ENCODE results near the gene GMPS.

Gene GMPS

DNA sequence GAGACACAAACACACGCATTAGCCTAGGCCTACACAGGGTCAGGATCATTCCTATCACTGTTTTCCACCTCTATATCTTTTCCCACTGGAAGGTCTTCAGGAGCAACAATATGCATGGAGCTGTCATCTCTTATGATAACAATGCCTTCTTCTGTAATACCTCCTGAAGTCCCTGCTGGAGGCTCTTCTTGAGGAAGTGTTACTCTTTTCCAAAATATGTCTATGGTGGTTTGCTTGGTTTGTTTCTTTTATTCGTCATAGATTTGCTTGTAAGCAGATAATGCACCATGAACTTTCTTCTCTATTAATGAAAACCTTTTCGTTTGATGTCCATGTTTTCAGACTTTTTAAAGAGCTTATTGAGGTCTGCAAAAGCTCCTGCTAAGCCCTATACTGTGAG lies 109.3 kb downstream of the GMPS start:
- H3K4me3 ChIP-seq (ENCODE audit: low read length) = no peak overlapping the region
- no peak for DNase-seq (ENCODE audit: low read depth, low spot score)

DNA sequence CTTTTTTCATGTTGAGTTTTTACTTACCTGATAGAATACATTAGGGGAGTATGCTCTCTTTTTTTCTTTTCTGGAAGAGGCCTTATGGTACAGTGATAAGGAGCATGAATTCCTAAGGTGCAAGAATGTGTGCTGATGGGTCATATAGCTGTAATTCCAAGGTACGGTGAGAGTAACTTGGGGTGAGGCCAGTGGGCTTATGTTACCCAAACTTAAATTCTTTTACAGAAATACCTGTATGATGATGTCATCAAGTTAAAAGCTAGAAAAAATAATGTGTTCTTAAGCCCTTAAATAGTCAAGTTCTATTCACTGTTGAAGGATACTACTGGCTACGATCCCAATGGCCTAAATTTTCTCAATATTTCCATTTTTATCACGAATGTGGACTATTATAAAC lies 111.2 kb downstream of the GMPS start:
- DNase-seq (ENCODE audit: low read depth, low spot score) = no peak

DNA sequence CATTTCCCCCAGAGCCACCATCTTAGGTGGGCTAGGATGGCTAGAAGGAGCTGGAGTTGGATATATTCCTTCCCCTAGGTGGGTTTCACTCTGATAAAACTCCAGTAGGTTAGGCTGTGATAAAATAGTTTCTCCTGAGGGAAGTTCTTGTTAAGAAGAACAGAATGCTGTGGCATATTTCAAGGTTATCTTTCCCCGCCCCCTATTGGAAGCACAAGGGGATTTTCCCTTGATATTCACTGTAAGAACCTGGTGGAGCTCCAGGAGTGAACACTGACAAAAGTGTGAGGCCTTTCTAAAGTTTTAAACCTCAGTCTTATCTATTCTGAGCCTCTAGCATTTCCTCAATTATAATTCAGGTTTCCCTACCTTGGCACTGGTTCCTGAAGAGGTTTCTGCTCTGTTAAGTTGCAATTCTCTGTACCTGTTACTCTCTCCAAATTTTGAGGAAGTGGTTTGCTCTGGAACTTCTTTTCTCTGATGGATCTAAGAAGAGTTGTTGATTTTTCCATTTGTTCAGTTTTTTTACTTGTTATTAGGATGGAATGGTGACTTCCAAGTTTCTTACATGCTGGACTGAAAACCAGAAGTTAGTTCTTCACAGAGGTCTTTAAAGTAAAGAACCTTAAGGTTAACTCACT lies 113.5 kb downstream of the GMPS start:
- no peak overlapping the region for H3K4me3 ChIP-seq (ENCODE audit: low read length)
- peak; percentile 12 for DNase-seq (ENCODE audit: low read depth, low spot score)

More for the DNA sequence above, 111.2 kb downstream of the GMPS start:
- H3K4me3 ChIP-seq (ENCODE audit: low read length) = no peak overlapping the region

DNA sequence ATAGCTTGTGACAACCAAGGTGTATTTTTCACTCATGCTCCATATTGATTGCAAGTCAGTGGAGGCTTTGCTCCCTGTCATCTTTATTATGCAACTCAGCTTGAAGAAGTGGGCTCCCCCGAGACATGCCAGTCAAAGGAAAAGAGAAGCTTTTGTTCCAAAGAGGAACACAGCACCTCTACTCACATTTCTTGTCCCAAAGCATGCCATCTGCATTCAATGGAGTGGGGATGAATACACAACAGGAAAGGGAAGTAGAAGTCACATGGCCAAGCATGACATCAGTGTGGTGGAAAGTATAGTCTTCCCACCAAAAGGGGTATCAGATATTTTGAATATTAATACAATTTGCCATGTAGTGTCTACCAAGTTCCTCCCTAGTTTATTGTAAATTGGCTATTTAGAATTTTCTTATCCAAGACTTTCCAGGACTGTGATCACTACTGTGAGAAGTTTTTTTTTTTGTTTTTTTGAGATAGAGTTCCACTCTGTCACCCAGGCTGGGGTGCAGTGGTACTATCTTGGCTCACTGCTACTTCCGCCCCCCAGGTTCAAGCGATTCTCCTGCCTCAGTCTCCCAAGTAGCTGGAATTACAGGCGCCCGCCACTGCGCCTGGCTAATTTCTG lies 114.5 kb downstream of the GMPS start:
- no peak for DNase-seq (ENCODE audit: low read depth, low spot score)
- H3K4me3 ChIP-seq (ENCODE audit: low read length) = no peak overlapping the region

DNA sequence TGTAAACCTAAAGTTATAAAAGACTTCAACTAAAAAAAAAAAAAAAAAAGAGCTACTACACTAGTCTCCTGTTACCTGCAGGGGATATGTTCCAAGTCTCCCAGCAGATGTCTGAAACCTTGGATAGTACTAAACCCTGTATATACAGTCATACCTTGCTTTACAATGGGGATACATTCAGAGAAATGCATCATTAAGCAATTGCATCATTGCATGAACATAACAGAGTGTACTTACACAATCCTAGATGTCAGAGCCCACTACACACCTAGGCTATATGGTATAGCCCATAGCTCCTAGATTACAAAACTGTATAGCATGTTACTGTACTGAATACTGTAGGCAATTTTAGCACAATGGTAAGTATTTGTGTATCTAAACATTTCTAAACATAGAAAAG lies 119.1 kb downstream of the GMPS start:
- H3K4me3 ChIP-seq (ENCODE audit: low read length) = no peak overlapping the region
- no peak for DNase-seq (ENCODE audit: low read depth, low spot score)

DNA sequence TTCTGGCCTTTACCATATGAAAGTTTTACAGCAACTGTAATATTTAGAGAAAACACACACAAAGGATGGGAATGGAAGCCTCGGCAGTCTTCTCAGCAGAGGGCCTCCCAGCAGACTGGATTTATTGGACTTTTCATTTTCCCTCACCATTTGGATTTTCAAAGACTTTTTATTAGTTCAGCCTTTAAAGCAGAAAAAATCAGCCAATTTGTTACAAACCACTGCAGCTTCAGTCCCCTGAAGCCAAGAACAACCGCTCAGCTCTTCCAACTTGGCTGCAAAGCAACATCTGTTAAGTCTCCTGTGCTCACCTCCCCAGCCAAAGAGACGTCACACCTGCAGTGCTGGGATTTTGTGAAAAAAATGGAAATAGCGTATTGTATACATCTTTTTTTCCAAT lies 120.8 kb downstream of the GMPS start:
- DNase-seq (ENCODE audit: low read depth, low spot score) = no peak
- H3K4me3 ChIP-seq (ENCODE audit: low read length) = no peak overlapping the region

DNA sequence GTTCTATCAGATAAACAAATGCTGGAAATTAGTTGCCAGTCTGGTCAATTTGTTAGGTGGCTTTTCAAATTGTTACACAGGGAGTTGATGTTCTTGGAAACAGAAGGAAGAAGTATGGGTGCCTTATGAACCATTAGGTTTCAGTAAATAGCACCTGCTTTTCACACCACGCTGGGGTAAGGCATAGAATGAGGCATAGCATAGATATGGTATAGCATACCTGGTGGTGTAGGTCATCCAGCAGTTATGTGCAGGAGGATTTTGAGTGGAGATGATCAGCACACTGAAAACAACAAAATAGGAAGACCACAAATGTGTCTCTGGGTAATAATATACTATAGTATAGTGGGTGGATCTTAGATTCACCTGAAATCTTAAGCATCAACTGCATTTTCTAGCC lies 121.4 kb downstream of the GMPS start:
- no peak overlapping the region for H3K4me3 ChIP-seq (ENCODE audit: low read length)
- DNase-seq (ENCODE audit: low read depth, low spot score) = no peak

All from Jurkat, Clone E6-1 (cell line).